Stimulated activated CD4-positive, alpha-beta T cell treated with anti-CD3 and anti-CD28 coated beads, Interleukin-15, amount 100 ng/mL, for 48 hours (primary cell): ENCODE results near the gene SMIM35.

Experiments
- DNase-seq, 2 donors: peaks; one replicate each; pipeline ENCODE4 v3.0.0-alpha.2; 2020; ENCODE audit warnings: low read depth in 2 of 2

SMIM35 gene

GRCh38 chr11:118003456-118003855, 83.3 kb downstream of the SMIM35 start:
- DNase-seq, result no peak

DNA sequence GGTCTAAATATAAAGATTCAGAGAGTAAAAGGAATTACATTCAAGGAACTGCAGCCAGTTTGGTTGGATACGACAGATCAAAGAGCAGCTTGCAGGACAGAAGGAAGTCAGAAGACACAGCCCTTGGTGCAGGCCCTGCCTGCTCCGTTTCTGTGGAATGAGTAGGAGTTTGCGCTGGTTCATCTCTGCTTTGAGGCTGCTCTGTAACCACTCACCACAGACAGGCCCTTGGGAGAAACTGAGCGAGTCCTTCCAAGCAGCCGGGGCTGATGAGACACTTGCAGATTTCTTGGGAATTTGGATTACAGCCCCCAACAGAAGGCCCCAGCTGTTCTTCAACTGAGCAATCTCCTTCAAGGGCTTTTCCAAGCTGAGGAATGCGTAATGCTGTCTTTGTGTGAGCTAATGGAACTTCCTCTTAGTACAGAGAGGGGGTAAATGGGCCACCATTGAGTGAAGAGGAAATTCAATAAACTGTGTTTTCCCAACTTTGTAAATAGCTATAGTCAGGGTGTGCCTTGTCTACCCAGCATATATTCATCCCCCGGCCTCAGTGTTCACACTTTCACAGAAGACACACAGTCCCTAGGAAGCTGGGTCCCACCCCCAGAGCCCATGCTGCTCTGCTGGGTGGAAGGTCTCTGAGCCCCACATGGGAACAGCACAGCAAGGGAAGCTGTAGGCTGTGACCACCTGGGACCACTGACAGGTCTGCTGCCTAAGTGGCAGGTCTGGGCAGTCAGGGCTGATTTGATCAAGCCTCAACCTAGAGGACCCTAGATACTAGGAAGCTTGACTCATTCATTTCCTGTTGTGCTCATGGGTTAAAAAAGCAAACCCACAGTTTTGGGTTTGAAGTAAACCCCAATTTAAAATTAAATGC, 84.0 kb downstream of the SMIM35 start:
- peak; percentile 75 to 83 for DNase-seq

- DNase-seq, result peak; percentile 57 to 67
Measured at GRCh38 chr11:118002010-118002540, 84.7 kb downstream of the SMIM35 start.

- DNase-seq, result no peak
Measured at GRCh38 chr11:118001494-118001971, 85.2 kb downstream of the SMIM35 start.

DNA sequence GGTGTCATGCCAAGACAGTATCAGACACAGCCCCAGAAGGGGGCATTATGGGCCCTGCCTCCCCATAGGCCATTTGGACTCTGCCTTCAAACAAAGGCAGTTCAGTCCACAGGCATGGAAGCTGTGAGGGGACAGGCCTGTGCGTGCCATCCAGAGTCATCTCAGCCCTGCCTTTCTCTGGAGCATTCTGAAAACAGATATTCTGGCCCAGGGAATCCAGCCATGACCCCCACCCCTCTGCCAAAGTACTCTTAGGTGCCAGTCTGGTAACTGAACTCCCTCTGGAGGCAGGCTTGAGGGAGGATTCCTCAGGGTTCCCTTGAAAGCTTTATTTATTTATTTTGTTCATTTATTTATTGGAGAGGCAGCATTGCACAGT, 85.9 kb downstream of the SMIM35 start:
- no peak for DNase-seq

GRCh38 chr11:118000067-118000849, 86.5 kb downstream of the SMIM35 start:
- no peak for DNase-seq

DNA sequence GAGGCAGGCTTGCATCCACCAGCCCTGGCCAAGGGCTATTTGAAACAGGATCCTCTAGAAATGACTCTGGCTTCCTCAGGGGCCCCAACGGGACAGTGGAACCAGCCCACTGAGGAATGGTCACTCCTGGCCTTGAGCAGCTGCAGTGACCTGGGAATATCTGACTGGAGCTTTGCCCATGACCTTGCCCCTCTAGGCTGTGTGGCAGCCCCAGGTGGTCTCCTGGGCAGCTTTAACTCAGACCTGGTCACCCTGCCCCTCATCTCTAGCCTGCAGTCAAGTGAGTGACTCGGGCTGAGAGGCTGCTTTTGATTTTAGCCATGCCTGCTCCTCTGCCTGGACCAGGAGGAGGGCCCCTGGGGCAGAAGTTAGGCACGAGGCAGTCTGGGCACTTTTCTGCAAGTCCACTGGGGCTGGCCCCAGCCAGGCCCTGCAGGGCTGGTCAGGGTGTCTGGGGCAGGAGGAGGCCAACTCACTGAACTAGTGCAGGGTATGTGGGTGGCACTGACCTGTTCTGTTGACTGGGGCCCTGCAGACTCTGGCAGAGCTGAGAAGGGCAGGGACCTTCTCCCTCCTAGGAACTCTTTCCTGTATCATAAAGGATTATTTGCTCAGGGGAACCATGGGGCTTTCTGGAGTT, 87.3 kb downstream of the SMIM35 start:
- DNase-seq, result no peak

DNA sequence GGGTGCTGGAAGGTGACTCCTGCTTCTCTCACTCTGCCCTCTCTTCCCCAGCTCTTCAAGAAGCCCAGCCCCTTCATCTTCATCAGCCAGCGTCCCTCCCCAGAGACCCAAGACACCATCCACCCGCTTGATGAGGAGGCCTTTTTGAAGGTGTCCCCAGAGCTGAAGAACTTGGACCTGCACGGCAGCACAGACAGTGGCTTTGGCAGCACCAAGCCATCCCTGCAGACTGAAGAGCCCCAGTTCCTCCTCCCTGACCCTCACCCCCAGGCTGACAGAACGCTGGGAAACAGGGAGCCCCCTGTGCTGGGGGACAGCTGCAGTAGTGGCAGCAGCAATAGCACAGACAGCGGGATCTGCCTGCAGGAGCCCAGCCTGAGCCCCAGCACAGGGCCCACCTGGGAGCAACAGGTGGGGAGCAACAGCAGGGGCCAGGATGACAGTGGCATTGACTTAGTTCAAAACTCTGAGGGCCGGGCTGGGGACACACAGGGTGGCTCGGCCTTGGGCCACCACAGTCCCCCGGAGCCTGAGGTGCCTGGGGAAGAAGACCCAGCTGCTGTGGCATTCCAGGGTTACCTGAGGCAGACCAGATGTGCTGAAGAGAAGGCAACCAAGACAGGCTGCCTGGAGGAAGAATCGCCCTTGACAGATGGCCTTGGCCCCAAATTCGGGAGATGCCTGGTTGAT, 88.0 kb downstream of the SMIM35 start:
- no peak for DNase-seq

DNA sequence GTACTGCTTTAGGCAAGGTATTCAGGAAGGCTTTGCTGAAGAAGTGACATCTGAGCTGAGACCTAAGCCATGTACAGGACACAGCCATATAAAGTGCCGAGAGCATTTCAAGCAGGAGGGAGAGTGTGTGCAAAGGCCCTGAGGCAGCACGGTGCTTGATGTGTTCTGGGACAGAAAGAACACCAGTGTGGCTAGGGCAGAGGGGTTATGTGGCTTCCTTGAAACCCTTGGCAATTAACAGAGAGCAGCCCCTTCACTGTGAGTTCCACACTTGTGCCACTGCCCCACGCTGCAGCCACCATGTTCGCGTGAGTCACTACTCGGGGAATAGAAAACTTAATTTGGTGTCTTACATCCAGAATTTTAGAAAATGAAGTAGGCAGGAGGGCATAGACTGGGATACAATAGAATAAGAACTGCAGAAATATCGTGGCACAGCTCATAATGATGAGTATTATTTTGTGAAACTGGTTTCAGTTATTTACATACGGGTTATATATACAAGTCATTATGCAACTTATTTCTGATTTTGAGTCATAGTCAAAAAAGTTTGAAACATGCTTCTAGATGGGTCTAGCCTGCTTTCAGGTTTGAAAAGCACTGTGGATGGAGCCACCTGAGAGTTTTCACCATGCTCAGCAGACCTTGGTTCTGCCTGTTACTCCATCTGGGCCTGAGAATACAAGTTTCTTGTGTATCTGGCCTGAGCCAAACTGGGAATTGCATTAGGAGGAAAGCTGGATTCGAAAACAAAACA, 88.8 kb downstream of the SMIM35 start:
- no peak for DNase-seq

DNA sequence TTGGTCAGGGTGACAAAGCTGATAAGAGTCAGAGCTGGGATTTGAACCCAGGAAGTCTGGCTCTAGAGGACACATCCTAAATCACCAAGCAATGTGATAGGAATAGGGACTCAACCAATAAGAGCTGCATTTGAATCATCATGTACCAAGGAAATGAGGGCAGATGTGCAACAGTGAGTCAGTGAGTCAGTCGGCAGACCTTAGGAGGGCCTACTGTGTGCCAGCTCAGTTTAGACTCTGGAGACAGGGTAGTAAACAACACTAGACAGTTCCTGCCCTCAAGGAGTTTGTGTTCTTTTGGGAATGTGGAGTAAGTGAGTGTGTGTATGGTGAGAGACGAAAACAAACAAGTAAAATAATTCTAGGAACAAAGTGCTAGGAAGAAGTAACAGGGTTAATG, 89.4 kb downstream of the SMIM35 start:
- DNase-seq, result no peak

- DNase-seq, result no peak
Measured at GRCh38 chr11:117996058-117996457, 90.7 kb downstream of the SMIM35 start.

GRCh38 chr11:117995472-117995871, 91.3 kb downstream of the SMIM35 start:
- DNase-seq, result no peak

DNA sequence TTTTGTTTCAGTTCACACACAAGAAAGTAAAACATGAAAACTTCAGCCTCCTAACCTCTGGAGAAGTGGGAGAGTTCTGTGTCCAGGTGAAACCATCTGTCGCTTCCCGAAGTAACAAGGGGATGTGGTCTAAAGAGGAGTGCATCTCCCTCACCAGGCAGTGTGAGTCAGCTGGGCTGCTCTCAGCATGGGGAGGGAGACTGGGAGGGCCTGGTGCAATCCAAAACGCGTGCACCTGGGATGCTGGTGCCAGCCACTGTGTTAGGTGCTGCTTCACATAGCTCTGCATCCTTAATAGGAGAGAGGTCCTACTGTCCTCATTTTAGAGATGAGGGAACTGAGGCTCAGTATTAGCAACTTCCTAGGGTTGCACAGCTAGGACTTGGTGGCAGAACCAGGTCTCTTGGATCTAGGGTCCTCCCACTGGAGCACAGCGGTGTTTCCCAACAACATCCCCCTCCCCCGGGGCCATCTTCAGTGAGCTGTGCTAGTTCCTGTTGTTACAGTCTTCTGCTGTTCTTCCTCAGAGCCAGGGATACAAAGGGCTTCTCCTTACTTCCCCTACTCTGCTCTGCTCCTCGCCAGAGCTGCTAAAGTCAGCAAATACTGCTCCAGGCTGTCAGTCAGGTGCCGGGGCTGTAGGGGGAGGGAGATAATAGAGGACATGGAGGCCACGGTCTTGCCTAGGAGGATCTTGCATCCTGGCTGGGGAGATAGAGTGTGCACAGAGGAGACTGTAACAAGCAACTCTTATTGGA, 92.6 kb downstream of the SMIM35 start:
- no peak for DNase-seq

GRCh38 chr11:117992620-117993019, 94.1 kb downstream of the SMIM35 start:
- DNase-seq, result no peak

GRCh38 chr11:117992136-117992535, 94.6 kb downstream of the SMIM35 start:
- DNase-seq, result no peak

DNA sequence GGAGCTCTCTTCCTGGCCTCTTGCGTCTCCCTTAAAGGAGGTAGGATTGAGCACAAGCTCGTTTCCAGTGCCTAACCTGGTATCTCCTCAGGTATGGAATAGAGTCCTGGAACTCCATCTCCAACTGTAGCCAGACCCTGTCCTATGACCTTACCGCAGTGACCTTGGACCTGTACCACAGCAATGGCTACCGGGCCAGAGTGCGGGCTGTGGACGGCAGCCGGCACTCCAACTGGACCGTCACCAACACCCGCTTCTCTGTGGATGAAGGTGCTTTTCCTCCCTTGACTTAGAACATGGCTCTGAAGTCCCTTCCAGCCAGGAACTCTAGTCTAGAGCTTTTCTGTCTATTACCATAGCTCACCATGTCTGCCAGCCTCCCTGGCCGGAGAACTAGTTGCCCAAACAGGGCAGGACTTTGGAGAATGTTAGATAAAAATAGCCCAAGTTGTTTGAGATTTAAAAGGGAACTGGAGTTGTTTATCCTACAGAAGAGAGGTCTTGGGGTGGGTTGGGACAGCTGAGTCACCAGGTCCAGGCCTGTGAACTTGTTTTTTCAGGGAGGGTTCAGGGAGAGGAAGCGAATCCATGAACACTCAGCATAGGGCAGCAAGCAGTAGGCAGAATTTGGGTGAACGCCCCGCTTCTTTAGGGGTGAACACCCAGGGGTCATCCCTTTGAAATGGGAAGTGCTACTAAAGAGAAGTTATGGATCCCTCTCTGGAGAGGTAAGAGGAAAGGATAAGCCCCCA, 97.2 kb downstream of the SMIM35 start:
- DNase-seq, result no peak

- DNase-seq, result peak; percentile 67 to 68
Measured at GRCh38 chr11:117986981-117987574, 99.7 kb downstream of the SMIM35 start.

DNA sequence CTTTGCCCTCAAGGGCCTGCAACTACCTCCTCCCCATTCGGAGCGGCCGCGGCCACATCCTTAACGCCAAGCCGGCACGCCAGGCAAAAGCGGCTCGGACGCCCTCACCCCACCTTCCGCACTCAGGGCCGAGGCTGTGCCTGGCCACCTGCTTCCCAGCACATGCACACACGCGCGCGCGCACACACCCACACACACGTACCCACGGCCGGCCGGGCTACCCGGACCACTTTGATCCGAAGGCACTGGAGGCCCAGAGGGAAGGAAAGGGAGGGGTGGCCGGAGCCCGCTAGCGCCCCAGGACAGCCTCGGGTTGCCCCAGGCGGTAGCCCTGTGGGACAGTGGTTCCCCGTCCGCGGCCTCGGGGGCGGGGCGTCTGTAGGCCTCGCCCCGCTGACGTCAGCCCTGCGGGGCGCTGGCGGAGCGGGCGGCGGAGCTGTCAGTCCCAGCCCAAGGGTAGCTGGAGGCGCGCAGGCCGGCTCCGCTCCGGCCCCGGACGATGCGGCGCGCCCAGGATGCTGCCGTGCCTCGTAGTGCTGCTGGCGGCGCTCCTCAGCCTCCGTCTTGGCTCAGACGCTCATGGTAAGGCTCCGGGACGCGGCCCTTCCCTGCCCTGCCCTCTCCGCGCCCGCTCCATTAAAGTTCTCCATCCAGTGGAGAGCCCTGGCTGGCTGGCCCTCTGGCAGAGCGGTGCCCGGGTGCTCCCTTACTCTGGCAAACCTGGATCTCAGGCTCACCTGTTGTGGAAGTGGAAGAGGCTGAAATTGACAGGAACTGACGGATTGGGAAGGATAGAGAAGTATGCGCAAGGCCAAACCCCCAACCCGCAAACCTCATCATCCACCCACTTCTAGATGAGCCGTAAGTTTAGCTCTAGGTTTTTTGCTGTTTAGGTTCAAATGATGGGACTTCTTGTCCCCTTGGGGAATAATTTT, 100.5 kb downstream of the SMIM35 start, which contains the start of gene IL10RA:
Gene IL10RA (plus strand): TSS at position 442 of the 935 bp plus-strand sequence. CDS start 74 bp downstream, at position 516.
- DNase-seq, result peak; percentile 67 to 82
